GM18861 (cell line): ENCODE results near the gene UBAP1L.

Experiments used
- ATAC-seq: cut with Tn5 transposase; IDR thresholded peaks from one replicate; pipeline ENCODE4 v1.9.1; 2021; ENCODE audit not compliant: unreplicated experiment

The UBAP1L gene

DNA sequence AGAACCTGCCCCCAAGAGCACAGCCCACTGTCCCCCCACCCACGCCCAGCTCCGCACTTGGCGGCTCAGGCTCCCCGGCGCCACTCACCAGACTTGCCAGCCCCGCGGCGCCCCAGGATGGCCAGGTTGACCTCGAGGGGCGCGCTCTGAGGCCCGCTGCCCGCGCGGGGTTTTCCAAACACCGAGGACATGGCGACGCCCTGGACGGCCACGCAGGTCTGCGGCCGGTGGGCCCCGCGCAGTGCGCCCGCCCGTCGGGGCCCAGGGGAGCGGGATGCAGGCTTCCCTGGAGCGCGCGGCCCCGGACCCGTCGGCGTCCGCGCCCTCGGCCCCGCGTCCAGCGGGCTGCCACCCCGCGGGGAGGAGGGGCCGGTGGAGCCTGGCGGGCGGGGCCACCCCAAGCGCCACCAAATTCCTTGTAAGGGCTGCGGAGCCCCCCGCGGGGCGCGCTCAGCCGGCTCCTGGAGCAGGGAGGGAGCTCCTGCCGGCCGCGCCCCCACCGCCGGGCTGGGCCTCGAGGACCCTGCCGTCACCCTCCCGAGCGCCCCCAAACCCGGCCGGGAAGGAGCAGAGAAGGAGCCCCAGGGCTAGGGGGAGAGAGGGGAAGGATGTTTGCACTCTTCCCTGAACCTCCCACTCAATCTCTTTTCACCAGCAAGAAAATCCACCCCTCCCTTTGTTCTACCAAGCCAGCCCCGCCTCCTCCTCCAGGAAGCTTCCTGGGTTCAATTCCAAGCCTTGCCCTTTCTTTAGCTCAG is 47.2 kb downstream of the UBAP1L start, which contains the start of gene RASL12:
Gene RASL12 (minus strand): TSS at position 347 of the 758 bp plus-strand sequence. CDS start 156 bp downstream, at position 191.
- ATAC-seq = no peak

DNA sequence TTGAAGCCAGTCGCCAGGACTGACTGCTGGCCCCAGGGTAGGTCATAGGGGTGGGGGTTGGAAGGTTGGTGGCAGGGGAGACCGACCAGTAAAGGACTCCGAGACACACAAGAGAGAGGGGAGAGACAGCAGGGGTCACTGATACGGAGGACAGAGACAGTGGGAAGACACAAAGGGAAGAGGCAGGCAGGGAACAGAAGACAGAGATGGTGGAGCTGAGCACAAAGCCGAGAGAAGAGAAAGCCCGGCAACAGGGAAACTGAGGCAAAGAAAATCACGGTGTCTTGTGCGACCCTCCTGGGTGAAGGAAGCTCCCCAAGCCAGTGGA is 47.7 kb downstream of the UBAP1L start:
- ATAC-seq = no peak

DNA sequence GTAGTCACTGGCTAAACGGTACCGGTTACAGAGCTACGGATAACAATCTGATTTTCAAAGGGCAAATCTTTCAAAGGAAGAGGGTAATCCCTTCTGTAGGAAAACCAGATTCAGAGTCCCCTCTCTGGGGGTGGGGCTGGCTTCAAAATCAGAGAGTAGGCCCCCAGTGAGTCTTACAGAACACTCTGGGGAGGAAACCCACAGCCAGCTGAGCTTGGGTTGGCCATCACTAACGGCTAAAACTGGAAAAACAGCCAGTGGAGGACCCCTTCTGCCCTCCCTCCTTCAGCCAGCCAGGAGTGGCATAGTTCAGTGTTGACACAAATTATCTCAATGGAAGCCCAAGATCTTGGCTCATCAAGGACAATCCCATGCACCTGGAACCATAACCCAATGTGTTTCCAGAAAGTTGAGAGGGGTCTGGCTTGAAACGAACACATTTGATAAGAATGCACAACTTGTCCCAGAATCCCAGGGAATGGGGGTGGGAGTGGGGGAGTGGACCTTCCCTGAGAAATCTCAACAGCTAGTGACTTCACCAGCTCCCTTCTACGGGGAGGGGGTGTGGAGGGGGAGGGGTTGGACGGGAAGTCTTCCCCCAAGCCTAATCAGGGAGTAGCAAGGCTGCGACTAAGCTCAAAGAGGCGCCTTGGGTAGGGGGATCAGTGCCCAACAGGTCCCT is 48.2 kb downstream of the UBAP1L start:
- no peak for ATAC-seq

DNA sequence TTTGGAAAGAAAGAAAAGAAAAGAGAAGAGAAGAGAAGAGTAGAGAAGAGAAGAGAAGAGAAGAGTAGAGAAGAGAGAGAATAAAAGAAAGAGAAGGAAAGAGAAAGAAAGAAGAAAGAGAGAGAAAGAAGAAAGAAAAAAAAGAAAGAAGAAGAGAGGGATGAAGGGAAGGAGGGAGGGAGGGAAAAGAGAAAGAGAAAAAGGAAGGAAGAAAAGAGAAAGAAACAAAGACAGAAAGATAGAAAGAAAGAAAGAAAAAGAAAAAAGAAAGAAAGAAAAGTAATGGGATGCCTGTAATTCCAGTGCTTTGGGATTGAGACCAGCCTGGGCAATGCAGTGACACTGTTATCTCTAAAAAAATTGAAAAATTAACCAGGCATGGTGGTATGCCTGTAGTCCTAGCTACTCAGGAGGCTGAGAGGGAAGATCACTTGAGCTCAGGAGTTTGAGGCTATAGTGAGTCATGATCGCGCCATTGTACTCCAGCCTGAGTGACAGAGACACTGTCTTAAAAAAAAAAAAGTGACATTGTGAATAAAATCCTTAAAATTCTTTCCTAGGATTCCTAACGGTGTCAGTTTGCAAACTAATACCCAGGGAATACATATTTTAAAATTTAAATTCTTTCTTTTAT is 48.9 kb downstream of the UBAP1L start:
- ATAC-seq = no peak

DNA sequence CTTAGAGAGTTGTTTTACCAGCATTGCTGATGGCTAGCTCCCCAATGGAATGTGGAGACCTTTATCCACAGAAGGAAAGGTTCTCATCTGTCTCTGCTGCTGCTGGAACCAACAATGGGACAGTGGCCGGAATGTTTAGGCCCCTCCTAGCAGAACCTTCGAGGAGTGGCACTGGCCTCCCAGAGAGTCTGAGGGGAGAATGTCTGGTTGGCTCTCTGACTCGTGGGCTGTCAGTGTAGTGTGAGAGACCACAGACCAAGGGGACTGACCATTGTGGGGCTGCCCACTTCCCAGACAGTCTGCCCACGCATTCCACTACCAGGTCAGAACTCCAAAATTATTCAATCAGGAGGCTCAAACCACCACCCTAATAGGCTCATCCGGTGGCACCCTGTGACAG is 52.3 kb downstream of the UBAP1L start:
- no peak for ATAC-seq

DNA sequence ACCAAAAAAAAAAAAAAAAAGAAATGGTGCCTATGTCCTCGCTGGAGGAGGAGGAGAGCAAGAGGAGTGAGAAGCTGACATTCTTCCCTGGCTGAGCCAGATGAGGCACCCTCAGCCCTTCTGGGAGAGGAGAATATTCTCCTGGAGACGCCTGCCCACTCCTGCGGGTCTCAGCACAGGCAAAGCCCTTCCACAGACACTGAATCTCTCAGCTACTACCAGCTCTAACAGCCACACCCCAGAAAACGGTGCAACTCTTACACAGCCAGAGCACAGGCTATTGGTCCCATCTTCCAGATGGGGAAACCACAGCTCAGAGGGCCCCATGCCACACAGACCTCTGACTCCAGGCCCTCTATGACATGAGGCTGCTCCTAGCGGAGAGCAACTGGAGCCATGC is 52.9 kb downstream of the UBAP1L start:
- ATAC-seq = no peak

DNA sequence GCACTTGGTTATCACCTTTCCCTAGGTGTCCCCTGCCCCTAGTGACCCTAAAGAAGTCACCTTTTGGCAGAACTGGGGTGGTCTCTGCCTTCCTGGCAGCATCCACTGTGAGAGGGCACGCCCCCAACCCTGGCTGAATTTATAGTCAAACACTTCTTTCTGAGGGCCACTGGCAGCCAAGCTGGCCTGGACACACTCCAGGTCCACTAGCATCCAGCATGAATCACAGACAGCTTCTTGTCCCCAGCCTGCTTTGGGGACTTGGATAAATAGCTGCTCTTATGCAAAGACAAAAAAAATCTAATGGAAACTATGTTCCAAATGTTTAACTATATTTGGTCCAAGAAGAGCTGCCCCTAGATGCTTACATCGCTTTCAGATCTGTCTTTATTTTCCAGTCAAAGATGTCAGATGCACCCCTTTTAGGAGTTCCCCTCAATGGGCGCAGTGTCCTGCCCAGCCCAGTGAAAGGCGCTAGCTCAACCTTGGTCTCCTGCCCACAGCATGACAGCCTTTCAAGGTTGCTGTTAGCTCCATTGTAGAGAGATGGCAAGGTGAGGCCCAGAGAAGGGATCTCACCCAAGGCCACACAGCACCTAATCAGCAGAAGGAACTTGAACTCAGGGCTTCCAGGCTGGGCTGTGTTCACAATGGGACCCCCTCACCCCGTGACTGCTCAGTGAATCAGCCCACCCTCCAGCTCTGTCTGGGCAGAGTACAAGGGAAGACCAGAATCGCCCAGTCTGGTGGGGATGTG is 54.2 kb downstream of the UBAP1L start:
- no peak for ATAC-seq

DNA sequence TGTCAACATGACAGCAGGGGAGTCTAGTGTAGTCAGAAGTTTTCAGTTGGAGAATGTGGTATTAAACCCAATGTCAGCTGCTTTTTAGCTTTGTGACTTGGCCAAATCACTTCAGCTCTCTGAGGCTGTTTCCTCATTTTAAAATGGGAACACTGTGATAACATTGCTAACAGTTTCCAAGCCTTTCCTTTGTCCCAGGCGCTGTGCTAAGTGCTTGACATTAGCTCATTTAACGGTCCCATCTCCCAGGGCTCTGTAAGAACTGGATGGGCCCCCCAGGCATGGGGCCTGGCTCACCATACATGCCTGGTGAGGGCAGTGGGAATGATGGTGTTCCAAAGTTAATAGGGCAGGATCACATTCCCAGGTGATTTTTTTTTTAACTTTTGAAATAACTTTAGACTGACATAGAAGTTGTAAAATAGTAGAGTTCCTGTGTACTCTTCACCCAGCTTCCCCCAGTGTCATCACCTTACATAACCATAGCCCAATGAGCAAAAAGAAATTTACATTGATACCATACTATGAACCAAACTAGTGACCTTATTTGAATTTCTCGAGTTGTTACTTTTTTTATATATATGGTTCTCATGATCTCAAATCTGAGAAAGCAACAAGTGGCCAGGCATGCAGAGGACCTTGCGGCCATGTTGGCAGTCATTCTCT is 54.9 kb downstream of the UBAP1L start:
- ATAC-seq = no peak

DNA sequence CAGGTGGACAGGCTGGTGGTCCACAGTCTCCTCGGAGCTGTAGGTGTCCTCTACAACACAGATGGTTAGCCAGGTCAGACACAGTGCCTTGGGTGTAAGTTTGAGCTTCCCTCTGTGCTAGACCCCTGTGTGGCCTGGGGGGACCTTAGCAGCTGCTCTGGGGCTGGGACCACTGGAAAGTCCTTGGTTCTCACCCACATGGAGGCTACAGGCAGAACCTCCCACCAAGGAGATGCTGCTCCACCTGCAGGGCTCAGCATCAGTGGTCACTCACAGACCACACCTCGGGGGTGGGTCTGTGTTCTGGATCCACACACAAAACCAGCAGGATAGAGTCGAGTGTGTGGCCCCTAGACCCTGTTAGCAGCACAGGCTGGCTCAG is 55.6 kb downstream of the UBAP1L start:
- ATAC-seq = no peak

DNA sequence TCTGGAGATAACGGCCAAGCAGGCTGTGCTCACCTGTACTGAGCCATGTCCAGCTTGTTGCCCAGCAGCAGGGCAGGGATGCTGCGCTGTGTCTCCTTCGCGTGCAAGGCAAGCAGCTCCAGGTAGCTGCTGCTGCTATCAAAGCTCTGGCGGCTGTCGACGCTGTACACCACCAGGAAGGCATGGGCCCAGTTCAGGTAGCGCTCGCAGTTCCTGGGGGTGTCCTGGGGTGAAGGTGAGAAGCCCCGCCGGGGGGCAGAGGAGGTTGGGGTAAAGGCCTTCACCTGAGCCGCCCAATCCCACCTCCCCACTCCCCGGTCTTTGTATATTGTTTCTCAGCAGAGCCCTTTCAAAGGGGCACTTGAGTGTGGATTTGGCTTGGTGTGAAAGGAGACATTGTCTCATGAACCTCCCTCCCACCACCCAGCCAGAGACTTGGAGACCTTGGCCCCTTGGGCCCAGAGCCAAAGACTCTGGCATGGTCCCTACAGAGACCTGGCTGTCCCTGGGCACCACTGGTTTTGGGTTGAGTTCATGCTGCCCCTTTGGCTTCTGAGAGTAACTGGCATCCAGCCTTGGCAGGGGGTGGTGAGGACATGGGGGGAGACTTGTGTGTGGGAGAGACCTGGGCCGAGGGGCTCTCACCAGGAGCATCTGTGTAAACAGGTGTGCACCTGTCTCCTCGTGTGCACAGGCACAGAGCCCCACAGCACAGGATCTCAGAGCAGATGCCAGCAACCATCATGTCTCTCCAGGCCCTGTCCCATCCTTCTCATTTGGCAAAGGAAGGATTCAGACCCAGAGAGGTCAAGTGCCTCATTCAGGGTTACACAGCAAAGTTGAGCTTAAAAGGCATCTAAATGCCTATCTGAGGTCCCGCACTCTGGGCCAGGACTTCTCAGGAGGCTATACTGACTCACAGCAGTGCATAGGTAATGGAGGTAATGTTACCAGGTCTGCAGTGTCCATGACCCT is 56.3 kb downstream of the UBAP1L start:
- no peak for ATAC-seq

DNA sequence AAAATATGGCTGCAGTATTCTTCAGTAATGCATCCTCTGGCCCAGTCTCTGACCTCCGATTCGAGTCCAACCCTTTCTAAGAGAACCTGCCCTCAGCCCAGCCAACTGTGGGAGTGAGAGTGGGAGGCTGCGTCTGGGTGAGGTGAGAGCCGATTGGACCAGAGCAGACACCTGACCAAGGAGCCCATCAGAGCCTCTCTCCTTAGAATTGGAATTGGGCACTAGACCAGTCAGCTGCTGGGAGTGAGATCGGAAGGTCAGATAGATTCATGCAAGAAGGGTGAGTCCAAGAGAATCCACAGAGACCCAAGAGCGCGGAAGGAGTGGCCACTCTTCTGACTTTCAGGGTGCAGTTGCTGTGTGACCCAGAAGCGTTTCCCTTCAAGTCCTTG is 57.5 kb downstream of the UBAP1L start:
- ATAC-seq = no peak

DNA sequence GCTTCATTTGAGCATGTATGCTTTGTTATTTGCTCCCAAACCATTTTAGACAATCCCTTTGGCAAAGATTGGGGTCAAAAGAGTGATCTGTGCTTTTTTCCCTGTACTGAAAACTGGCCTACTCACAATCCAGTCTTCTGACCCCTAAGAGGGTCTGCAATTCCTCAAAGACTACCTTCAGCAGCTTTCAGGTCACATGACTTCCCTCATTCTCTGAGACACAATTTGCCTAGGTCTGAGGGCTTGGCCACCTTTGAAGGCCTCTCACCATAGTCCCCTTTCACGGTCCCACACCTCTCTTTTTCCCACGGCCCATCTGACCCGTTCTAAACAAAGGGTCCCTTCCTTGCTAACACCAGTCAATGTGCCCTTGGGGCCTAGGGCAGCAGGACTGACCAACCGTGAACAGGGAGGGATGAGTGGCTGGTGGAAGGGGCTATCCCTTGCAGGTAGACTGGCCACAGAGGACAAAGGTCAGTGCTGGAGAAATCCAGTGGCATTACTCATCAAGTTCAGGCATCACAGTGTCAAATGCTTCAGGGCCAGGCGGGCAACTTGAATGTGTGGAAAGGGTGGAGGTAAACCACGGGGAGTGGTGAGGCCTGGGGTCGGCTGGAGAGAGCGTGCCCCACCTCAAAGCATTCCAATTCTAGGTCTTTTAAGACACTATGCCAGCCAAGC is 58.0 kb downstream of the UBAP1L start:
- no peak for ATAC-seq

DNA sequence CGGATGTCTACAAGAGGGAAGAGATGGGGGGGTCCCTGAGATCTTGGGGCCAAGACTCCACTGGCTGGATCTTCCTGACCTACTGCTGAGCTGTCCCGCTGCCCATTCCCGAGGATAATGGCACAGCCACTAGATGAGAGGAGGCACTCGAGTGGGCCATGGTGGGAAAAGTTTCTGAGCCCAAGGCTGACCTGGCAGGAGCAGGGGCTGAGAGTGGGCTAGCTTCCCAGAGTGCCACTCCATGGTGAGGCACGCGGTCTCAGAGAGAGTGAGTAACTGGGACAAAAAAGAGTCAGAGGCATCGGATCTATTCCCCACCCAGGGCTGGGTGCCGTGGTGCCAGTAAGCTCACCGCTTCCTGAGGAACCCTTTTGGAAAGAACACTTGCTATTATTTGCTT is 58.9 kb downstream of the UBAP1L start:
- no peak for ATAC-seq

DNA sequence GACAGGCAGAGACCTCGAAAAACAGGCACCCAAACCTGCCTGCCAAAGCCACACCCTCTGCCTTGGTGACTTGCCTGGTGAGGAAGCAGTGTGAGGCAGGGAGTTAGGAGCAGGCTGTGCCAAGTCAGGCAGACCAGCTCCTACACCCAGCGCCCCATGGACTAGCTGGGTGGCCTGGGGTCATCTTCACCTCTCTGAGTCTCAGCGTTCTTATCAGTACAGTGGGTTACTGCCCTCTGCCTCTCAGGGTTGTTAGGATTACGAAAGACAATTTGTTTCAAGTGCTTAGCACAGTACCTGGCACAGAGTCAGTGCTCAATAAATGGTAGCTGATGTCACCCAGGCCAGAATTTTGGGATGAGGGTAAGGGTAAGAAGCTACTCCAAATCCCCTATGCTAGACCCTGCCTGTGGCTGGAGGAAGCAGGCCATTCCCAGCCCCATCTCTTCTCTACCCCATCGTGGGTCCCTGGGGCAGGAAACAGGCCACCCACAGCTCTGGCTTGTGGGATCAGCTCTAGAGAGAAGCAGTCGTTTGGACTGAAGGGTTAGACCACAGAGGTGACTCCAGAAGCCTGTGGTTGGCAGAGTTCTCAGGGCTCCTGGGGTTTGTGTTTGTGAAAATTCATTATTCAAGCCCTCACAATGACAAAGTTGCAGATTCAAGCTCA is 59.7 kb downstream of the UBAP1L start:
- ATAC-seq = no peak

DNA sequence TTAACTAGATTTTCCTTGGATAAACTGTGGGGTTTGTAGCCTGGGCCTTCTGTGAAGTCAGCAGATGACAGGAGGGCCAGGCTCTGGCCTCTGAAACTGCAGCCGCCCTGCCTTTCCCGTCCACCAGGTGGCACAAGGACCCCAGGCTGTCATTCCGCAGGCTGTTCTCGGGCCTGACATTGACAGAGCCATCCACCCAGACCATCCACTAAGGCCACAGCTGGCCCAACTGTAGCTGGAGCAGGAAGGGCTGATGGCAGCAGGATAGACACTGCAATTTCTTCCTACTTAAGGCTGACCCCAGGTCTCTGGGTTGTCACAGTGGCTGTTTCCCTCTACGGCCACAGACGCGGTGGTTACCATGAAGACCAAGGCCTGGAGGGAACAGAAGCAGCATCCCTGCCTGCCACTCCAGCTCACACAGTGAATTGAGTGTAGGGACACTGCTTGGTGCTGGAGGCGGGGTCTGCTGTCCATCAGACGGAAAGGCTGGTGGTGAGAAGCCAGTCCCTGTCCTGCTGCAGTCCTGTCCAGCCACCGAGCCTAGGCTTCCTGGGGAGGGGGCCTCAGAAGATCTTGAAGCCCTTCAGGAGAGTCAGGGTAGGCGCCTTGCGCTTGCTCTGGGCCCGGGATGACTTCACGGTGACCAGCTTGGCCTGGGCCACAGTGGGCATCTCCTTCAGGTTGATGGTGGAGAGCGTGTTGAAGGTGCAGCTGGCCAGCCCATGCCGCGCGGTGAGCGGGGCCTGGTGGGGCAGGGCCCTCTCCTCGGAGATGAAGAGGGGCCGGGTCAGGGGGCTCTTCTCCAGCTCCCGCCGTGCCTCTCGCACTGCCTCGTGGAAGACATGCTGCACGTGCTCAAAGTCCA is 60.4 kb downstream of the UBAP1L start:
- ATAC-seq = no peak

DNA sequence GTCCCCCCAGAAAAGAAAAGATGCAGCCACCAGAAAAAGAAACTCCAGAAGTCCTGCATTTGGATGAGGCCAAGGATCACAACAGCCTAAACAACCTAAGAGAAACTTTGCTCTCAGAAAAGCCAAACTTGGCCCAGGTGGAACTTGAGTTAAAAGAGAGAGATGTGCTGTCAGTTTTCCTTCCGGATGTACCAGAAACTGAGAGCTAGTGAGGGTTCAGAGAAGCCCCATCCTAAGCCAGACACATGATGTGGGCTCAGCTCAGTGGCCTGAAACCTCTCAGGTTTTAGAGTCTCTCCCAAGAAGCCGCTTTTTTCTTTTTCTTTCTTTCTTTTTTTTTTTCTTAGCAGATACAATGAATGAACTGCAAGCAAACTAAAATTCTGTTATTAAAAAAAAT is 62.0 kb downstream of the UBAP1L start:
- ATAC-seq = no peak

DNA sequence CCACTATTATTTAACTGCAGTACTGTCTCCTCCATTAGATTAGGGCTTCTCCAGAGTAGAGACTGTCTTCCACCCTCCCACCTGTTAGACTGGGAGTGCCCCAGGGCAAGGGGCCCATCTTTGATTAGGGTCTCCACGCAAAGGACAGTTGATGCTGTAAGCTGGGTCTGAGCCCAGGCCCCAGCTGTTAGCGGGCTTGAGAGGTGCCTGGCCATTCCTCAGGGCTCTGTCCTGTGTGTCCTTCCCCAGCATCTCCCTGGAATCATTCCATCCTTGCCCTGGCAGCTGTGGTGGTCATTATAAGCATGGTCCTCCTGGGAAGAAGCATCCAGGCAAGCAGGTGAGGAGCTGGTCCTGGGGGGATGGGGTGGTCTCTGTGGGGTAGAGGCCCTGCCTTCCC is 63.7 kb downstream of the UBAP1L start:
- no peak for ATAC-seq

DNA sequence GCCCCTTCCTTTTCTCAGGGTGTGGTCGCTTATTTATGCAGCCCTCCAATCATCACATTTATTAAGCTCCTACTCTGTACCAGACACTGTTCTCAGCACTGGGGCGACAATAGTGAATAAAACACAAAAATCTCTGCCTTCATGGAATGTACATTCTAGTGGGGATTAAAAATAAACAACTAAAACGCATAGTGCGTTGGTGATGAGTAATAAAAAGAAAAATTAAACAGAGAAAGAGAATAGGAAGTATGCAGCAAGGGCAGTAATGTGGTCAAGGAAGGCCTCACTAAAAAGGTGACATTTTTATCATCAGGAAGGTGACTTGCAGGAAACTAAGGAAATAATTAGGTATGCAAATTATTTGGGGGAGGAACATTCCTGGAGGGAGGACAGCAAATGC is 64.7 kb downstream of the UBAP1L start:
- no peak for ATAC-seq
